Brain microvascular endothelial cell (primary cell): ENCODE data around the gene AKT2.

Experiments
- DNase-seq: peaks from one replicate; pipeline ENCODE4 v3.0.0-alpha.2; 2020
- H3K27ac ChIP-seq: fragments of 250-450 bp; sonication (Bioruptor Pico); 2 replicates; pipeline ENCODE4 v1.5.1; 2020; ENCODE audit warnings: mild to moderate bottlenecking, moderate library complexity
- H3K27me3 ChIP-seq: fragments of 250-450 bp; sonication (Bioruptor Pico); replicated peaks from 2 replicates; pipeline ENCODE4 v1.5.1; 2020; ENCODE audit warnings: mild to moderate bottlenecking
- H3K36me3 ChIP-seq: fragments of 250-450 bp; sonication (Bioruptor Pico); replicated peaks from 2 replicates; pipeline ENCODE4 v1.5.1; 2020; ENCODE audit warnings: mild to moderate bottlenecking
- H3K4me3 ChIP-seq: 2 replicates; pipeline ENCODE4 v1.5.1; 2011; ENCODE audit warnings: low read depth, mild to moderate bottlenecking, control low read depth, low read length, moderate library complexity
- in situ Hi-C: cut with HindIII; loops from 2 replicates; pipeline ENCODE4 v1.10.0; 2017; ENCODE audit warnings: low sequenced_read_pairs, low pct_ligation_motif_present
- TF ChIP-seq, protein P1 (sequence below): IDR thresholded peaks from 2 replicates; pipeline ENCODE4 v1.5.1; 2011; ENCODE audit warnings: low read depth, mild to moderate bottlenecking, moderate library complexity, low read length, control low read depth, inconsistent platforms; ENCODE audit errors: missing control alignments

The AKT2 gene

DNA sequence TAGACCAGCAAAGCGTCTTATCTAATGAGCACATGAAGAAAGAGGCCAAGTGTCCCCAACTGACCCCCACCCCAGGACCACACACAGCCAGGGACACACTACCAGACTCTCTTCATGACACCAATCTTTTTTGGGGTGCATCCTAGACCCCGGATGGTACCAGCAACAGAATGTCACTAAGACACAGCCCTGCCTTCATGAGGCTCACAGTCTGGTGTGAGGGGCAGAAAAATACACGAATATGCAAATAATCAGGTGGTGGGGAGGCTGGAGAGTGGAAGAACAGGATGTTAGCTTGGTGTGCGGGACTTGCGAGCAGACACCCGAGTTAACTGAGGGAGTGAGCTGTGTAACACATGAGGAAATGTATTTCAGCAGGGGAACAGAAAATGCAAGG, 17.5 kb downstream of the AKT2 start:
- H3K27me3 ChIP-seq, result no peaks in the 10 kb centered on the region
- peaks cover 8% of the 10 kb centered on the region for H3K36me3 ChIP-seq
- DNase-seq, result no peak
- in situ Hi-C loops, result no loop called here
- H3K27ac ChIP-seq, result no peak overlapping the region
- no peak overlapping the region for H3K4me3 ChIP-seq
- TF ChIP-seq, protein P1, sequence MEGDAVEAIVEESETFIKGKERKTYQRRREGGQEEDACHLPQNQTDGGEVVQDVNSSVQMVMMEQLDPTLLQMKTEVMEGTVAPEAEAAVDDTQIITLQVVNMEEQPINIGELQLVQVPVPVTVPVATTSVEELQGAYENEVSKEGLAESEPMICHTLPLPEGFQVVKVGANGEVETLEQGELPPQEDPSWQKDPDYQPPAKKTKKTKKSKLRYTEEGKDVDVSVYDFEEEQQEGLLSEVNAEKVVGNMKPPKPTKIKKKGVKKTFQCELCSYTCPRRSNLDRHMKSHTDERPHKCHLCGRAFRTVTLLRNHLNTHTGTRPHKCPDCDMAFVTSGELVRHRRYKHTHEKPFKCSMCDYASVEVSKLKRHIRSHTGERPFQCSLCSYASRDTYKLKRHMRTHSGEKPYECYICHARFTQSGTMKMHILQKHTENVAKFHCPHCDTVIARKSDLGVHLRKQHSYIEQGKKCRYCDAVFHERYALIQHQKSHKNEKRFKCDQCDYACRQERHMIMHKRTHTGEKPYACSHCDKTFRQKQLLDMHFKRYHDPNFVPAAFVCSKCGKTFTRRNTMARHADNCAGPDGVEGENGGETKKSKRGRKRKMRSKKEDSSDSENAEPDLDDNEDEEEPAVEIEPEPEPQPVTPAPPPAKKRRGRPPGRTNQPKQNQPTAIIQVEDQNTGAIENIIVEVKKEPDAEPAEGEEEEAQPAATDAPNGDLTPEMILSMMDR, result no peak

DNA sequence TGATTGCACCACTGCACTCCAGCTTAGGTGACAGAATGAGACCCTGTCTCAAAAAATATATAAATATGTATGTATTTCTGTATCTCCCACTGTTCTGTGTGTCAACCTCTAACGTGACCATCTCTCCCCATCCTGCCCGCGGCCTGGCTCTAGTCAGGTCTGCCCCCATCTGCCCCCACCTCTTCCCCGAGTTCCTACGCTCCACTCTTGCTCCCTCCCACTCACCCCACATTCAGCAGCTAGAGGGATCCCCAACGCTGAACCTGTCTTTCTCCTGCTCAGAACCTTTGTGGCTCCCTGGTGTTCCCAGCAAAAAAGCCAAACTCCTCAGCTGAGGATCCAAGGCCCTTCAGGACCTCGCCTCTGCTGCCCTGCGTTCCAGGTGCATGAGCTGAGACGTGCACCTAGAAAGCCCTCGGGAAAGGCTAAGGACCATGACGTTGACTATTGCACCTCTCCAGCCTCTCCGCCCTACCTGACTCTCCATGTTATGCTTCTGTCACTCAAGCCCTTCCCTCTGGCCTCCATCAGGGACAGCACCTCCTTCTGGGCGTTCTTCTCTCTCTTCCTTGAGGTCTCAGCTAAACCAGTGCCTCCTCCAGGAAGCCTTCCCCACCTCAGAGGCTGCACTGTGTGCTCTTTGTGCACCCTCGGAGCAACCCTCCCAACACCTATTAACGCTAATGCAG, 18.1 kb downstream of the AKT2 start:
- peaks cover 8% of the 10 kb centered on the region for H3K36me3 ChIP-seq
- H3K27ac ChIP-seq, result no peak overlapping the region

DNA sequence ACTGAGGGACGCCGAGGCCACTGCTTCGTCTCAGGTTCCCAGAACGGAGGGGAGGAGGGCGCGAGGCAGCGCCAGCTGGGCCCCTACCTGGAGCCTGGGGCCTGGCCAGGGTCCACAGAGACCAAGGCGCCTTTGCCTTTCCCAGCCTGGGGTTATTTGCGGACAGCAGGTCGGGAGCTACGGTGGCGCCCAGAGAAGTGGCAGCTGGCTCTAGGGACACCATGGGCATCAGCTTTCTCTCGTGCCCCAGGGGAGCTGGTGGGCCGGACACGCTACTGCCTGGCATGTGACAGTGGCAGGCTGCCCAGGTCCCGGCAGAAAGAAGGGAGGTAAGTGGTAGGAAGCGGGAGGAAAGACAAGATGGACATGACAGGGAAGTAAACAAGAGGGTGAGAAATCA, 19.0 kb downstream of the AKT2 start:
- H3K36me3 ChIP-seq, result peaks cover 8% of the 10 kb centered on the region
- no peak overlapping the region for H3K27ac ChIP-seq
- DNase-seq, result no peak
- no peak overlapping the region for H3K4me3 ChIP-seq
- in situ Hi-C loops, result no loop called here
- H3K27me3 ChIP-seq, result no peaks in the 10 kb centered on the region
- TF ChIP-seq, protein P1, result no peak

More for the DNA sequence above, 18.1 kb downstream of the AKT2 start:
- DNase-seq, result no peak
- Histone ChIP-seq H3K4me3 (no peak overlapping the region), H3K27me3 (no peaks in the 10 kb centered on the region)
- TF ChIP-seq, protein P1, result no peak
- in situ Hi-C loops, result no loop called here

DNA sequence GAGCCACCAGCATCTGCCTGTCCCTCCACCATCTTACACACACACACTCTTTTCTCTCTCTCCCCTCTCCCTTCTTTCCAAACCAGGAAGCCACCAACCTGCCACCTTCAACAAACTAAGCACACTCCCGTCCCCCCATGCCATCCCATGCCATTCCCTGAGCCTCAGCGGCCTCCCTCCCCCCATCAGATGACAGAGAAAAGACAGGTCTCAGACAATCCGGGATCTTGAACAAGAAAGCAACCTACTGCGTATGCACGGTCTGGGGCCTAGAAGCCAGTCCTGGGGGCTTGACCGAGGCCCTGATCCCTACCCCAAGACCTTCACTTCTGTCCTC, 19.4 kb downstream of the AKT2 start:
- TF ChIP-seq, protein P1, result no peak
- no peak overlapping the region for H3K27ac ChIP-seq

DNA sequence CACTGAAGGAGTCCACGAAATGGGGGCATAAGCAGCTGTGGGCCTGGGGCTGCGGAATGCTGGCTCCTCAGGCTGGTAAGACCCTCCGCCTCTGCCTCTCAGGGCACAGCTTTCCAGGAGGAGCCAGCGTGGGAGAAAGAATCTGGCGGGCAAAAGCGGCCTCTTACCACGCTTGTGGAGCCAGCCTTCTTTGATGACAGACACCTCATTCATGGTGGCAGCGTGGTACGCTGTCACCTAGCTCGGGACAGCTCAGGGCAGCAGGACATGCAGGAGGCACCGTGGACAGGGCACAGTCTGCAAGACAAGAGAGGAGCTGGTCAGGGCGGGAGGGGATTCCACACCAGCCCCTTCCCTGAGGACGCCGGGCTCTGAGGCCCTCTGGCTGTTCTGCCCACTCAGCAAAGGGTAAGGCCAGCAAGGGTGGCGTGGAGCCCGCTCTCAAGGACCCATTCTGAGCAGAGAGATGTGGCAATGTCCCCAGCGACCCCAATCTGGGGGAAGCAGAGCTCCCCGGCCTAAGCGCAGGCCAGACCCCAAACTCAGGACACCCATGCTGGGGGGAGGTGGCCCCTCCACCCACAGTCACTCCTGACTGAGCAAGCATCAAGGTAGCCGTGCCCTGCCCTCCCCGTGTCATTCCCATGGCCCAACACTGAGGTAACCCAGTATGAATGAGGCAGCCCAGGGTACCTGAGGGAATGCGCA, 19.9 kb downstream of the AKT2 start:
- DNase-seq, result no peak
- H3K27me3 ChIP-seq, result no peaks in the 10 kb centered on the region
- no peak overlapping the region for H3K27ac ChIP-seq
- in situ Hi-C loops, result no loop called here
- H3K36me3 ChIP-seq, result peaks cover 8% of the 10 kb centered on the region
- H3K4me3 ChIP-seq, result no peak overlapping the region
- TF ChIP-seq, protein P1, result no peak

More for the DNA sequence above, 19.4 kb downstream of the AKT2 start:
- peaks cover 8% of the 10 kb centered on the region for H3K36me3 ChIP-seq
- H3K4me3 ChIP-seq, result no peak overlapping the region
- no peak for DNase-seq
- in situ Hi-C loops, result no loop called here
- H3K27me3 ChIP-seq, result no peaks in the 10 kb centered on the region
